ENCODE measurements around the gene POLH.

- TF ChIP-seq CTCF (conservative IDR thresholded peaks at IDR 0.05; ENCODE audit: low read length) (no peak), EZH2phosphoT487 (IDR thresholded peaks at IDR 0.05; ENCODE audit: borderline replicate concordance, low read depth, low read length) (no peak)
Observed at GRCh38 chr6:43624786-43625288, 48.9 kb downstream of the POLH start.

Measured in OCI-LY7 (cell line).